Ovary (tissue), 3 donors: ENCODE data around the gene FBXL7.

Experiments used
- EP300 ChIP-seq: sonication (generic); formaldehyde crosslinking; IDR thresholded peaks from one replicate; pipeline ENCODE4 v1.6.1; 2017; ENCODE audit warnings: antibody characterized with exemption
- POLR2A ChIP-seq: fragments of 450-650 bp; IDR thresholded peaks from one replicate; pipeline ENCODE4 v1.6.1; 2017; ENCODE audit warnings: antibody characterized with exemption, mild to moderate bottlenecking, moderate library complexity
- TF ChIP-seq, protein P1 (sequence below), 3 donors: fragments of 450-650 bp in 2 of 3; fragments of 200-600 bp in 1 of 3; IDR thresholded peaks; one replicate each; pipeline versions ENCODE4 v1.5.1 to v1.8.0; 2016 to 2022; ENCODE audit warnings: antibody characterized with exemption in 3 of 3, mild to moderate bottlenecking in 1 of 3
- donor health status: DM: no; HTN: no; CAD: no.

- TF ChIP-seq, protein P1, sequence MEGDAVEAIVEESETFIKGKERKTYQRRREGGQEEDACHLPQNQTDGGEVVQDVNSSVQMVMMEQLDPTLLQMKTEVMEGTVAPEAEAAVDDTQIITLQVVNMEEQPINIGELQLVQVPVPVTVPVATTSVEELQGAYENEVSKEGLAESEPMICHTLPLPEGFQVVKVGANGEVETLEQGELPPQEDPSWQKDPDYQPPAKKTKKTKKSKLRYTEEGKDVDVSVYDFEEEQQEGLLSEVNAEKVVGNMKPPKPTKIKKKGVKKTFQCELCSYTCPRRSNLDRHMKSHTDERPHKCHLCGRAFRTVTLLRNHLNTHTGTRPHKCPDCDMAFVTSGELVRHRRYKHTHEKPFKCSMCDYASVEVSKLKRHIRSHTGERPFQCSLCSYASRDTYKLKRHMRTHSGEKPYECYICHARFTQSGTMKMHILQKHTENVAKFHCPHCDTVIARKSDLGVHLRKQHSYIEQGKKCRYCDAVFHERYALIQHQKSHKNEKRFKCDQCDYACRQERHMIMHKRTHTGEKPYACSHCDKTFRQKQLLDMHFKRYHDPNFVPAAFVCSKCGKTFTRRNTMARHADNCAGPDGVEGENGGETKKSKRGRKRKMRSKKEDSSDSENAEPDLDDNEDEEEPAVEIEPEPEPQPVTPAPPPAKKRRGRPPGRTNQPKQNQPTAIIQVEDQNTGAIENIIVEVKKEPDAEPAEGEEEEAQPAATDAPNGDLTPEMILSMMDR (IDR thresholded peaks at IDR 0.05), result no peak
- TF ChIP-seq POLR2A (no peak), EP300 (no peak)
These were observed 194.0 kb downstream of the FBXL7 start for GRCh38 chr5:15693933-15694332.
